Amniotic epithelial cell (primary cell): ENCODE measurements around the gene CLIP1.
"Not testable (repeated sequence)": the region's sequence is repeated elsewhere in the genome, so short reads cannot be mapped to it uniquely, and the experiment has no call there.

Source experiments
- DNase-seq: peaks from one replicate; pipeline ENCODE4 v3.0.0-alpha.2; 2010; ENCODE audit warnings: low read depth

Gene CLIP1

GRCh38 chr12:122395319-122395718 is 27.1 kb downstream of the CLIP1 start:
- DNase-seq: peak; percentile 80

GRCh38 chr12:122394626-122395194 is 27.8 kb downstream of the CLIP1 start:
- no peak for DNase-seq

GRCh38 chr12:122393817-122394216 is 28.7 kb downstream of the CLIP1 start:
- no peak for DNase-seq

- DNase-seq: no peak
Observed at GRCh38 chr12:122392411-122392810, 30.1 kb downstream of the CLIP1 start.

GRCh38 chr12:122389677-122390076 is 32.8 kb downstream of the CLIP1 start:
- no peak for DNase-seq

GRCh38 chr12:122387887-122388286 is 34.6 kb downstream of the CLIP1 start:
- DNase-seq: no peak

- no peak for DNase-seq
Observed at GRCh38 chr12:122385171-122386016, 37.1 kb downstream of the CLIP1 start.

- DNase-seq: no peak
Observed at GRCh38 chr12:122382919-122383350, 39.5 kb downstream of the CLIP1 start.

GRCh38 chr12:122381021-122381420 is 41.4 kb downstream of the CLIP1 start:
- DNase-seq: no peak

- not testable (repeated sequence) for DNase-seq
Observed at GRCh38 chr12:122376751-122377150, 45.7 kb downstream of the CLIP1 start.

- DNase-seq: peak; percentile 43
Observed at GRCh38 chr12:122374707-122375106, 47.8 kb downstream of the CLIP1 start.

GRCh38 chr12:122371475-122372045 is 50.9 kb downstream of the CLIP1 start:
- DNase-seq: no peak

- DNase-seq: peak; percentile 90
Observed at GRCh38 chr12:122368361-122369073, 54.0 kb downstream of the CLIP1 start.

GRCh38 chr12:122367632-122368031 is 54.8 kb downstream of the CLIP1 start:
- DNase-seq: not testable (repeated sequence)

GRCh38 chr12:122366685-122367475 is 55.6 kb downstream of the CLIP1 start:
- DNase-seq: peak; percentile 93

- DNase-seq: not testable (repeated sequence)
Observed at GRCh38 chr12:122365226-122365625, 57.2 kb downstream of the CLIP1 start.

GRCh38 chr12:122363782-122364181 is 58.7 kb downstream of the CLIP1 start:
- peak; percentile 45 for DNase-seq

- peak; percentile 26 for DNase-seq
Observed at GRCh38 chr12:122362755-122363154, 59.7 kb downstream of the CLIP1 start.

- DNase-seq: not testable (repeated sequence)
Observed at GRCh38 chr12:122358403-122358802, 64.1 kb downstream of the CLIP1 start.

- not testable (repeated sequence) for DNase-seq
Observed at GRCh38 chr12:122357536-122357935, 64.9 kb downstream of the CLIP1 start.

GRCh38 chr12:122356991-122357390 is 65.5 kb downstream of the CLIP1 start:
- not testable (repeated sequence) for DNase-seq
